NCI-H82 treated with DMSO at 0.1 percent for 48 hours (cell line): Measurements from ENCODE around the gene SS18.
"Not testable (repeated sequence)": the region's sequence is repeated elsewhere in the genome, so short reads cannot be mapped to it uniquely, and the experiment has no call there.

Source experiments
- DNase-seq: peaks from one replicate; lab custom pipeline; 2025; ENCODE audit not compliant: unreplicated experiment; lab: John Stamatoyannopoulos, UW

Gene SS18, protein sequence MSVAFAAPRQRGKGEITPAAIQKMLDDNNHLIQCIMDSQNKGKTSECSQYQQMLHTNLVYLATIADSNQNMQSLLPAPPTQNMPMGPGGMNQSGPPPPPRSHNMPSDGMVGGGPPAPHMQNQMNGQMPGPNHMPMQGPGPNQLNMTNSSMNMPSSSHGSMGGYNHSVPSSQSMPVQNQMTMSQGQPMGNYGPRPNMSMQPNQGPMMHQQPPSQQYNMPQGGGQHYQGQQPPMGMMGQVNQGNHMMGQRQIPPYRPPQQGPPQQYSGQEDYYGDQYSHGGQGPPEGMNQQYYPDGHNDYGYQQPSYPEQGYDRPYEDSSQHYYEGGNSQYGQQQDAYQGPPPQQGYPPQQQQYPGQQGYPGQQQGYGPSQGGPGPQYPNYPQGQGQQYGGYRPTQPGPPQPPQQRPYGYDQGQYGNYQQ

DNA sequence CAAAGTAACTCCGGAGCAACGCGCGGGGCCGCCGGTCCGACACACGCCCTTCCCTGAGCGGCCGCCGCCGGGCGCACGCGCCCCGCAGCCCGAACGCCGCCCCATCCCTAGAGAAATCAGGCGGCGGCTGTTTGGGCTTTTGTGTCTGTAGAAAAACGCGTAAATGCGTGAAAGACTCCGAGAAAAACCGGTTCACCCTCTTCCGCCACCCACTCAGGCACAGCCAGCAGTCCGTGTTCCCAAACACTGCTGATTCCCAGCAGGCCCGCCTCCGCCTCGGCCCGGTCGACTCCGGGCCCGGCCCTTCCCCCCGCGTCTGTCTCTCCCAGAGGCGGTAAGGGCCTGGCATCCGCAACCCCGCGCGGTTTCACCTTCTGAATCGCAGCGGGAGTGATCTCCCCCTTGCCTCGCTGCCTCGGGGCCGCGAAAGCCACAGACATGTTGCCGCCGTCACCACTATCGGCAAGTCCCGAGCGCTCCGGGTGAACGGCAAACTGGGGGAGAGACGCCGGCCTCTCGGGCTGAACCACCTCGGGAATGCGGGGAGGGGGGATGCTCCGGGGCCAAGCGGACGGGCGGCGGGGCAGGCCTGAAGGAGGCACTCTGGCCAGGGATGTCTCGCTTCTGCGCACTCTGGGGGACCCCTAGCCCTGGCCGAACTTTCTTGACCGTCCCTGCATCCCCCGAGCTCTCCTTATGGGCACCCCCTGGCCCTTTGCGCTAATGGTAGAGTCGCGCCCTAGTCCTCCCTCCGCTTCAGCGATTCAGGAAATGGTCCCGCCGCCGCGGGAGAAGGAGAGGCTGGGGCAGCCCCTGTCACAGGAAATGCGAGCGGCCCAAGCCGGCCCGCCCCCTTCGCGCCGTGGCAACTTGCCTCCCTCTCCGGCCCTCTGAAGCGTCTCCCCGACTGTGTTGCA is at the start of gene SS18:
SS18 (minus strand) TSS at position 484 of the 917 bp plus-strand sequence; CDS start at position 440, 44 bp downstream.
- peak; percentile 67 for DNase-seq

DNA sequence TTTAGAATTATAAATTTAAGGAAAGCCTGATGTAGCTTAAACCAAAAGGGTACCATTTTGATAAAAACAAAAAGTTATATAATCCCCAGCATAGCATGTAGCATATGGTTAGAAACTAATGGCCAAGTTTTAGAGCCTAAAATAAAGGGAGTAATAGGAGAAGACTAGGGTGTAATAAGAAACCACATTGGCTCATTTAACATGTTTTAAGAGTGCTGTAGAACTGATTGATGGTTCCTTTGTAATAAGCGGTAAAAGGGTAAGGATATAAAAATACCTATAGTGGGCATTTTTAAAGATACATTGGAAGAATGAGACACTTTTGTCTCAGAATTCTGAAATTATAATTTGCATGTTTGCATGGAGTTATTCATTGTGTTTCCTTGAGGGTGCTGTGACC is 45.1 kb upstream of the SS18 start:
- no peak for DNase-seq

DNA sequence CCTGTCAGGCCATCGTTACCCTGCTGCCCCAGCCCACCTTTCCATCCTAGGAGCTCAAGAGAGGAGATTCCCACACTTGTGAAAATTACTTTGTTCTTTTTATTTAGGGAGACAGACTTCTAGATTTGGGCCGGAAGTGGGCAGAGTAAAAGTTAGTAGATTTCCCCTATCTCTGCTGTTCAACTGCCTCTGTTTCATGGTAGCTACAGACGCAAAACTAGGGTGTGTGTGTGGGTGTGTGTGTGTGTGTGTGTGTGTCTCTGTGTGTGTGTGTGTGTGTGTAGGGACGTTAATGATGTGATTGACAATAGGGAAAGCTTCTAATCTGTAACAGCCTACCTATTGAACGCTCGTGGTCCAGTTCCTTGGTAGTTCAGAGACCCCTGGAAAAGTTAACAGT is 43.7 kb upstream of the SS18 start:
- no peak for DNase-seq

DNA sequence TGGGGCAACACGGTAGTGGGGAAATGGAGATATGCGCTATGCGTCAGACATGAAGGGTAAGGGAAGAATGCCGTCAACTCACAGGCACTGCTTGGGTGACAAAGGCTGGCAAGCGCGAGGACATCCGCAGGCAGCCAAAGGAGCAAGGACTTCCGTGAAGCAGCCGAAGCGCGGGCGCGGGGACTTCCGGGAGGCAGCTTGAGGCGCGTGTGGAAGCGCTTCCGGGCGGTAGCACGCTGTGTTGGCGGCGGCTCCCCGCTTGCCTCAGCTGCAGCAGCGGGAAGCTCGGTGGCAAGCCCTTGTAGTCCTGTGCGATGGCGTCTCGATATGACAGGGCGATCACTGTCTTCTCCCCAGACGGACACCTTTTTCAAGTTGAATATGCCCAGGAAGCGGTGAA is 43.2 kb upstream of the SS18 start, which contains the start of gene PSMA8:
PSMA8 (plus strand) TSS at position 218 of the 400 bp plus-strand sequence; CDS start at position 315, 97 bp downstream.
- DNase-seq, result no peak

DNA sequence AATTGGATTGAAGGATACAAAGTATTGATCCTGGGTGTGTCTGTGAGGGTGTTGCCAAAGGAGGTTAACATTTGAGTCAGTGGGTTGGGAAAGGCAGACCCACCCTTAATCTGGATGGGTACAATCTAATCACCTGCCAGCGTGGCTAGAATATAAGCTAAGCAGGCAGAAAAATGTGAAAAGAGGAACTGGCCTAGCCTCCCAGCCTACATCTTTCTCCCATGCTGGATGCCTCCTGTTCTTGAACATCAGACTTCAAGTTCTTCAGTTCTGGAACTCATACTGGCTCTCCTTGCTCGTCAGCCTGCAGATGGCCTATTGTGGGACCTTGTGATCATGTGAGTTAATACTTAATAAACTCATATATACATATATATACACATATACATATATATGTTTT is 37.8 kb upstream of the SS18 start:
- DNase-seq, result not testable (repeated sequence)

DNA sequence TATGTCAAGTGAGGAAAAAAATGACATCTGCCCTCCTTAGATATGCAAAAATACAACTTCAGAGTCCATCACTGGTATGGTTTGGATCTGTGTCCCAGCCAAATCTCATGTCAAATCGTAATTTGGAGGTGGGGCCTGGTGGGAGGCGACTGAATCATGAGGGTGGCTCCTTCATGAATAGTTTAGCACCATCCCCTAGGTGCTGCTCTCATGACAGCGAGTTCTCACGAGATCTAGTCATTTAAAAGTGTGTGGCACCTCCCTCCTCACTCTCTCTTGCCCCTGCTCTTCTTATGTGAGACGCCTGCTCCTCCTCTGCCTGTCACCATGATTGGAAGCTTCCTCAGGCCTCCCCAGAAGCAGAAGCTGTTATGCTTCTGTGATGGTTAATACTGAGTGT is 37.4 kb upstream of the SS18 start:
- DNase-seq, result no peak

DNA sequence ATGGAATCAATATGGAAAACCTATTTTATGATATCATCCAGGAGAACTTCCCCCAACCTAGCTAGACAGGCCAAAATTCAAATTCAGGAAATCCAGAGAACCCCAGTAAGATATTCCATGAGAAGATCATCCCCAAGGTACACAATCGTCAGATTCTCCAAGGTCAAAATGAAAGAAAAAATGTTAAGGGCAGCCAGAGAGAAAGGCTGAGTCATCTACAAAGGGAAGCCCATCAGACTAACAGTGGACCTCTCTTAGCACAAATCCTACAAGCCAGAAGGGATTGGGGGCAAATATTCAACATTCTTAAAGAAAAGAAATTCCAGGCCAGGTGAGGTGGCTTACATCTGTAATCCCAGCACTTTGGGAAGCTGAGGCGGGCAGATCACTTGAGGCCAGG is 31.6 kb upstream of the SS18 start:
- not testable (repeated sequence) for DNase-seq

DNA sequence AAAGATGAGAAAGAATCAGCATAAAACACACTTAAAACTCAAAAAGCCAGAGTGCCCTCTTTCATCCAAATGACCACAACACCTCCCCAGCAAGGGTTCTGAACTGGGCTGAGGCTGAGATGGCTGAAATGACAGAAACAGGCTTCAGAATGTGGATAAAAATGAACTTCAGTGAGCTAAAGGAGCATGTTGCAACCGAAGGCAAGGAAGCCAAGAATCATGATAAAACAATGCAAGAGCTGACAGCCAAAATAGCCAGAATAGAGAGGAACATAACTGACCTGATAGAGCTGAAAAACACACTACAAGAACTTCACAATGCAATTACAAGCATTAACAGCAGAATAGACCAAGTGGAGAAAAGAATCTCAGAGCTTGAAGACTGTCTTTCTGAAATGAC is 31.1 kb upstream of the SS18 start:
- no peak for DNase-seq

DNA sequence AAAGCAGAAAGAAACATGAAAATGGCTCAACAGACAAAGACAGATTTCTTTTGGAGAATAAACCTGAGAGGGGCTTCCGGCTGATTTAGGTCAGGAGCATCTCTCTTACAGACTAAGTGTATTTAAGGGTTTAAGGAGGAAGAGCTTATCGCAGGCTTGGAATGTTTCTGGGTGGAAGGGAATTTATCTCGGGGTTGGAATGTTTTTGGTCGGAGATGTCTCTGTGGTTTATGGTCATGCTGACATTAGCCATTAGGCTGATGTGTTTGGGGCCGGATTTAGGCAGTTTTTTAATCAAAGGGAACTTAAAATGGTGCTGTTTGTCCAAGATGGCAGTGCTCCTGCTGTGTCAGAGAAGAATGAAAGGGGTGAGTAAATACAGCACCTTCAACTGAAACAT is 28.8 kb upstream of the SS18 start:
- no peak for DNase-seq

DNA sequence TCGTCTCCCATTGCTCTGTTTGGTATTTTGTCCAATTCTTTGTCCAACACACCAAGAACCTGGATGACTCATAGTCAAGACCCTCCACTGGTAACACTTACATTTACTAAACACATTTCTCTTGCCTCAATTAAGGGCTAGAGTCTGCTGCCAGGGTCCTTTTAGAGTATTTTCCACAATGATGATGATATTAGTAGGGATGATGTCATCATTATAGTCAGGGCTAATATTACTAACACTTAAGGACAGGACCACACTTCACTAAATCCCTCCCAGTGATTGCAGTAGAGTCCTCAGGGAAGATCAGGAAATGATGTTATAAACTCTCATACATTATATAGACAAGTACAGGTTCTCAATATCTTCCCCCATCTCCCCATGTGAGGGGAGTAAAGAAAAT is 13.6 kb upstream of the SS18 start:
- DNase-seq, result no peak

DNA sequence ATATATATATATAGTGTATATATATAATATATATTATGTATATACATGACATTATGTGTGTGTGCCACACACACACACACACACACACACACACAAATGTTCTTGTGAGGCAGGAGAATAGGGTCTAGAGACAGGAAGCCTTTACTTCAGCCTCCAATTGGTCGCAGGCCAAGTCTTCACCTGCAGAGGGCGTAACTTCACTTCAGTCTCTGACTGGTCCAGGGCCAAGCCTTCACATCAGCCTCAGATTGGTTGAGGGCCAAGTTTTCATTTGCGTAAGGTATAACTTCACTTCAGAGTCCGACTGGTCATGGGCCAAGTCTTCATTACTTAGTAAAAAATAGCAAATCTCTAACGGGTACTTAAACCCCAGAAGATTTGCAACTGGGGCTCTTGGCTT is 13.2 kb upstream of the SS18 start:
- DNase-seq, result no peak

DNA sequence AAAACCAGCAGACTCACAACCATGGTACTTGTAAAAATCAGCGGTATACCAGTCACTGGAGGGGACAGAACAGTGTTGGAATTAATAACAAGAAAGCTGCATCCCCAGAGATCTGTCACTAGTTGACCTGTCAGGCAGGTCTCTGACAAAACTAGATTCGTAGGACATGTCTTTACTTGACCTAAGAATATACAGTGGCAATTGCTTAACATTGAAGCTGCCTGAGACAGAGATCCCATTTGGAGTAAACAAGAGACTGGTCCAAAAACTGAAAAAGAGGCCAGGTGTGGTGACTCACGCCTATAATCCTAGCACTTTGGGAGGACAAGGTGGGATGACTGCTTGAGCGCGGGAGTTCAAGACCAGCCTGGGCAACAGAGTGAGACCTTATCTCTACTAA is 7.2 kb upstream of the SS18 start:
- DNase-seq, result no peak

DNA sequence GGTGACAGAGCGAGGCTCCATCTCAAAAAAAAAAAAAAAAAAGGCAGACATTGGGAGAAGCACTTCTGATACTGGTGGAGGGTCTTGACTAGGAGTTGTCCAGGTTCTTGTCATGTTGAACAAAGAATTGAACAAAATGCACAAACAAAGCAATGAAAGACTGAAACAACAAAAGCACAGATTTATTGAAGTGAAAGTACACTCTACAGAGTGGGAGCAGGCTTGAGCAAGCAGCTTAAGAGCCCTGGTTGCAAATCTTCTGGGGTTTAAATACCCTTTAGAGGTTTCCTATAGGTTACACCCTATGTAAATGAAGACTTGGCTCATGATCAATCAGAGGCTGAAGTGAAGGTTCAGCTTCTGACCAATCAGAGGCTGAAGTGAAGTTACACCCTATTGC is 6.4 kb upstream of the SS18 start:
- DNase-seq, result no peak

DNA sequence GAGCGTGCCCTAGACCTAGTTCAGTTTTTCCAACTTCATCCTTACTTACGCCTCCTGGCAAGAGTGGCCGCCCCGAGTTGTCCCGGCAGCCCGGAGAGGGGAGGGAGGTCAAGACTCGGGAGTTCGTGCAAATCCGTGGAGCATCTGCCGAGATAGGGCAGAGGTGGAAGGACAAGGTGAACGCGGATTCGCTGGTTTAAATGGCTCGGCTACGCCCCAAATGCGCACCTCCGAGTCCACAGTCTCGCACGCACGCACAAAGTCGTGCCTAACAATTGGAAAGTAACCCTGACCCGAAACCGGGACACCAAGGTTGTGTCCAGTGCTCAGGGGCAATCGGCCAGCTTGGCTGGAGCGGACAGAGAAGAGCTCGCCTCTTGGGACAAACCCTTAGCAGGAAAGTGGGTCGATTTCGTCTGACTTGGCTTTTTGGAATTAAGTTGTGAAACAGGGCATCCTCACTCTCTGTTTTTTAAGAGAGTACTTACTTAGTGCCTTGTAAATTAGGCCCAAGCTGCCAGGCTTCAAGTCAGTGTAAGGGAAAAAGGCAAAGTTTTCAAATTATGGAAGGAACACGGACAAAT is 726 bp upstream of the SS18 start:
- peak; percentile 59 for DNase-seq

DNA sequence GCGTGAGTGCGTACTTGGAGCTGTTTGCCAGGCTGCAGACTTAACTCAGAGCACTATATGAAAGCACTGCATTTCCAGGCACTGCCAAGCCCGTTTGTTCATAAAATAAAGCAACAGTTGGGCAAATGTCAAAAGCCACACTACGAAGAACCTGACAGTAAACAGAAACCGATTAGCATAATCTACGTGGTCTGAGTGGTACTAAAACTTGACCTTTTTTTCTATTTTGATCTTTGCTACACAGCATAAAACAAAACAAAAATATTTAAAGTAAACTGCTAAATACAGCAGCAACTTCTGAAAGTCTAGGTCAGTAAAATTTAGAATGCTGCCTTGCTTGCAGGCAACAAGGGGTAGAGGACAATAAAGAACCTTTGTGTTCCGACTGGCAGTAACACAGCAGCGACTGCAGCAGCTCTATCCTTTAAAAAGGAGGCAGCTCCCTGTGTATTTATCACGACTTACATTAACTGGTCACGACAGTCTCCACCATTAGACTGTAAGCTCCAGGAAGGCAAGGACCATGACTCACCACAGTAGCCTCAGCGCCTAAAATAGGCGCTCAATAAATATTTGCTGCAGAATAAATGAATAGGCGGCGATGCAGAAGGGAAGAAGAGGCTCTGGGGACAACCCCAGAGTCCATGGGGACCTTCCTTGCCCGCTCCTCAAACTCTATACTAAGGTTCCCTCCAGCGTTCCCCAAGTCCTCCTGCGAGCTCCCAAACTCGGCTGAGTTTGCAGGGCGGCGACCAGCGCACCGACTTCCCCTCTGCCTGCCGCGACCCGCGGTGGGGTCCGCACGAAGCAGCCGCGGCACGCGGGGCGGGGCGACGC is 902 bp downstream of the SS18 start:
- DNase-seq, result peak; percentile 14

DNA sequence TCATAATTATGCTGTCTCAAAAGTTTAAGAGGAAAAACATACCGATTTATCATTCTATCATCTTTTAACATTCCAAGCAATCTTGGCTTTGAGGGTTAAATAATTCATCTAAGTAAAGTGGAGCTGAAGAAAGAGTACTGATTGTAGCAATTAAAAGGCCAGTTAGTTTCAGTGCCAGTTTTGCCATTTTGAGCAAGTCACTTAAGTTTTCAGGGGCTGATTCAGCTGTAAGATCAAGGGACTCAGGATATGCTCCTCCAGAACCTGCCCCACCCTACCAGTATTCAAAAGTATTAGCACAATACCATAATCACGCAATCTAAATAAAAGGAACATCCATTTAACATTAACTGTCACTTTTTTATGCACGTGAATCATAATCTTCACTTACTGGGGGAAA is 1.9 kb downstream of the SS18 start:
- no peak for DNase-seq

DNA sequence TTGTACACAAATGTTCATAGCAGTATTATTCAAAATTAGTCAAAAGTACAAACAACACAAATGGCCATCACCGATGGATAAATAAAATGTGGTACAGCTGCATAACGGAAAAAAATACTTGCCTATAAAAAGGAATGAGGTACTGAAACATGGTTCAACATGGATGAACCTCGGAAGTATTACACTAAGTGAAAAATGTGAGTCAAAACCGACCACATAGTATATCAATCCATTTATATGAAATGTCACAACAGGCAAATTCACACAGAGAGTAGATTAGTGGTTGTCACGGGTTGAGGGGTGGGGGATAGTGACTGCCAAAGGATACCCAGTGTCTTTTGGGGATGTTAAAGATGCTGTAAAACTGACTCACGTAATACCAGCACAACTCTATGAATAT is 3.5 kb downstream of the SS18 start:
- DNase-seq, result no peak

DNA sequence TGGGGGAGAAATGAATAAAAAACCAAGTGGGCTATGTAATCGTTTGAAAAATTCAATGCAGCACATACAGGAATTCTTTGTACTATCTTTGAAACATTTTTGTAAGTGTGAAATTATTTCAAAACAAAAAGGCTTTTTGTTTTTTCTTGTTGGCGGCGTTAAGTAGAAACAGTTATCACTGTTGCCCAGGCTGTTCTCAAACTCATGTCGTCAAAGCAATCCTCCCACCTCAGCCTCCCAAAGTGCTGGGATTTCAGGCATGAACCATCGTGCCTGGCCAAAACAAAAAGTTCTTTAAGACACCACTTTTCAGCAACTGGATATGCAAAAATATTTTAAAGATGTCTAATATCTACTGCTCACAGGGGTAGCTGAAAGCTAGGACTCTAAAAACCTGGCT is 5.4 kb downstream of the SS18 start:
- DNase-seq, result no peak

DNA sequence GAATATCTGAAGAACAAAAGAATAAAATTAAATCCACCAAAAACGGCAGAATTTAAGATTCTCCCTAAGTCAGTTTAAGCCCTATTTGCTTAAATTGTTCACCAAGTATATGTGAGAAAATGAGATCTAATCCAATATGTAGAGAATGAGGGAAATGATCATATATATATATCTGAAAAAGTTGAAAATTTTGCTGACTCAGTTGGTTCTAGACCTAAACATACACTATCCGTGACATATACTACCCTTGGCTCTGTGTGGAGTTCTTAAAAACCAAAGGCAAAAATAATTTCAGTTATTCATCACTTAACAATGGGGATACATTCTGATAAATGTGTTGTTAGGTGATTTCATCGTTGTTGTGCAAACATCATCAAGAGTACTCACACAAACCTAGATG is 7.3 kb downstream of the SS18 start:
- DNase-seq, result no peak

DNA sequence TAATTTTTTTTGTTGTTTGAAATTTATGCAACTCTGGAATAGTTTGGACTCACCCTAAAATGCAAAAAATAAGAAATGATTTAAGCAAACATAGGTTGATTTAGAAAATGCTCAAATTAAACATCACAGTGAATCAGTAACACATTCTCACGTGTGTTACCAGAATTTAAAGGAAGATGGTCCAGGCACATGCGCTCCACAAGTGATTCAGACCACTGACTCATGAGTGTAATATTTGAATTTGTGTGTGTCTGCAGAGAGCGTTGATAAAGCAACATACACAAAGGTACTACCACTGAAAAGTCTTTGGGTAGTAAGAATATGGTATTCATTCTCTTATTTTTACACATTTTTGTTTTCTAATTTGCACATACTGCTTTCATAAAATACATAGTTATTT is 7.9 kb downstream of the SS18 start:
- no peak for DNase-seq

DNA sequence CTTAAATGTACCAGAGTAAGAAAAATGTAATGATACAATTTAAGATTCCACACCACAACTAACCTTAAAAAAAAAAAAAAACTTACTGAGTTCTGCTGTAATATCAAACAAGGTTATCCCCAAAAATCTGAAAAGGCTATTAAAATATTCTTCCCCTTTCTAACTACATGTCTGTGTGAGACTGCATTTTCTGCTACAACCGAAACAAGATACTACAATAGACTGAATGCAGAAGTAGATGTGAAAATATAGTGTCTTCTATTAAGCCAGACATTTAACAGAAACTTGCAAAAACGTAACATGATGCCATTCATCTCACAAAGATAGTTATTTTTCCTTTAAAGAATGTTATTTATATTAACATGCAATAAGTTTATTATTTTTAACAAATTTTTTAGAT is 16.2 kb downstream of the SS18 start:
- DNase-seq, result no peak
